Kidney epithelial cell (primary cell): ENCODE data around the gene MPRIP. TPM values are rescaled to one million over a fixed set of nuclear protein-coding genes. Genes with fewer than 3 reads are reported as not detected.

Experiments
- DNase-seq: peaks from one replicate; pipeline ENCODE4 v3.0.0-alpha.2; 2010; ENCODE audit warnings: low read depth
- H3K27me3 ChIP-seq: 2 replicates; pipeline ENCODE4 v1.6.0; 2011; ENCODE audit warnings: low read length; ENCODE audit not compliant: control insufficient read depth, insufficient read depth
- H3K36me3 ChIP-seq: 2 replicates; pipeline ENCODE4 v1.5.1; 2011; ENCODE audit warnings: low read length; ENCODE audit not compliant: control insufficient read depth, insufficient read depth
- H3K4me3 ChIP-seq: 2 replicates; pipeline ENCODE4 v1.5.1; 2011; ENCODE audit warnings: low read depth, mild to moderate bottlenecking, control low read depth, low read length
- CTCF ChIP-seq: IDR thresholded peaks from 2 replicates; pipeline ENCODE4 v1.5.1; 2011; ENCODE audit warnings: mild to moderate bottlenecking, moderate library complexity, low read length, control low read depth, inconsistent platforms; ENCODE audit not compliant: insufficient read depth, poor library complexity, severe bottlenecking
- total RNA-seq: library from RNA; depleted of rRNA; stranded (reverse); fragments of >200 nt; gene quantifications from 2 replicates; pipeline ENCODE4 v1.2.3, GENCODE V29; 2015

Gene MPRIP
- total RNA-seq, 1 donor from 2014 or later, result 99.6 TPM

- no peak for DNase-seq
- TF ChIP-seq CTCF, result no peak
- H3K27me3 ChIP-seq, result no peaks in the 10 kb centered on the region
Measured at GRCh38 chr17:17242246-17242645, 200.0 kb downstream of the MPRIP start.

More at GRCh38 chr17:17242246-17242645, 200.0 kb downstream of the MPRIP start:
- no peaks in the 10 kb centered on the region for H3K36me3 ChIP-seq
- H3K4me3 ChIP-seq, result no peak overlapping the region

Other genes with a start within 250 kb of the MPRIP start
- not detected in 2 replicates for gene TNFRSF13B, start 70.3 kb upstream of the MPRIP start, total RNA-seq
- gene PLD6, start 163.9 kb downstream of the MPRIP start, total RNA-seq, result 4.8 and 9.7 TPM in 2 replicates
- 57.6 and 61.0 TPM in 2 replicates for gene FLCN, start 194.7 kb downstream of the MPRIP start, total RNA-seq
- gene COPS3, start 238.8 kb downstream of the MPRIP start, total RNA-seq, result 66.6 and 68.5 TPM in 2 replicates